Liver (tissue), 9 donors: Measurements from ENCODE around the gene CDC42SE2. TPM values are rescaled to one million over a fixed set of nuclear protein-coding genes. Genes with fewer than 3 reads are reported as not detected.

ENCODE experiments used
- DNase-seq: peaks from one replicate; pipeline ENCODE4 v3.0.0-alpha.2; 2017; ENCODE audit warnings: low spot score
- H3K27ac ChIP-seq, 2 donors: one replicate each; pipeline ENCODE4 v1.7.0; 2013; ENCODE audit warnings: inconsistent platforms in 2 of 2, low read length in 2 of 2, control low read depth in 1 of 2, low read depth in 1 of 2, mild to moderate bottlenecking in 1 of 2
- H3K27me3 ChIP-seq, 4 donors: one replicate each; pipeline versions ENCODE4 v1.6.1 to v1.7.0; 2013; ENCODE audit warnings: low read length in 3 of 4, inconsistent platforms in 1 of 4, mild to moderate bottlenecking in 1 of 4, moderate library complexity in 1 of 4; ENCODE audit not compliant: control insufficient read depth in 4 of 4, insufficient read depth in 4 of 4
- H3K36me3 ChIP-seq, 4 donors: one replicate each; pipeline versions ENCODE4 v1.6.1 to v1.7.0; 2013; ENCODE audit warnings: low read length in 3 of 4, mild to moderate bottlenecking in 3 of 4, low read depth in 1 of 4, moderate library complexity in 1 of 4; ENCODE audit not compliant: control insufficient read depth in 4 of 4, insufficient read depth in 3 of 4
- H3K4me1 ChIP-seq, 4 donors: one replicate each; pipeline versions ENCODE4 v1.6.1 to v1.7.0; 2013; ENCODE audit warnings: low read length in 3 of 4, mild to moderate bottlenecking in 3 of 4, moderate library complexity in 1 of 4; ENCODE audit not compliant: control insufficient read depth in 4 of 4, insufficient read depth in 4 of 4
- H3K4me3 ChIP-seq, 3 donors: one replicate each; pipeline versions ENCODE4 v1.6.1 to v1.7.0; 2013; ENCODE audit warnings: low read length in 3 of 3, control low read depth in 1 of 3, low read depth in 1 of 3, mild to moderate bottlenecking in 1 of 3
- H3K9ac ChIP-seq, 2 donors: one replicate each; pipeline ENCODE4 v1.7.0; 2013; ENCODE audit warnings: low read length in 2 of 2, mild to moderate bottlenecking in 2 of 2, moderate library complexity in 2 of 2, control low read depth in 1 of 2, low read depth in 1 of 2
- H3K9me3 ChIP-seq, 4 donors: one replicate each; pipeline versions ENCODE4 v1.6.1 to v1.7.0; 2013; ENCODE audit warnings: low read length in 3 of 4; ENCODE audit not compliant: control insufficient read depth in 4 of 4
- EGR1 ChIP-seq, 2 donors: IDR thresholded peaks; 2 replicates each; pipeline ENCODE4 v1.6.1; 2016 to 2018; ENCODE audit warnings: antibody characterized with exemption in 2 of 2, low read depth in 2 of 2
- FOXA1 ChIP-seq: IDR thresholded peaks from 2 replicates; pipeline ENCODE4 v1.6.1; 2016; ENCODE audit warnings: antibody characterized with exemption
- FOXA2 ChIP-seq: IDR thresholded peaks from 2 replicates; pipeline ENCODE4 v1.6.1; 2016; ENCODE audit warnings: antibody characterized with exemption
- GABPA ChIP-seq, 2 donors: IDR thresholded peaks in 1 of 2; conservative IDR thresholded peaks in 1 of 2; 2 replicates each; pipeline ENCODE4 v1.6.1; 2016; ENCODE audit warnings: antibody characterized with exemption in 2 of 2, mild to moderate bottlenecking in 1 of 2, moderate library complexity in 1 of 2
- HNF4A ChIP-seq, 2 donors: conservative IDR thresholded peaks; 2 replicates each; pipeline ENCODE4 v1.6.1; 2016; ENCODE audit warnings: antibody characterized with exemption in 2 of 2, mild to moderate bottlenecking in 2 of 2
- HNF4G ChIP-seq: IDR thresholded peaks from 2 replicates; pipeline ENCODE4 v1.6.1; 2016; ENCODE audit warnings: antibody characterized with exemption
- JUND ChIP-seq, 2 donors: IDR thresholded peaks; 2 replicates each; pipeline ENCODE4 v1.6.1; 2016; ENCODE audit warnings: antibody characterized with exemption in 2 of 2
- NR2F2 ChIP-seq: IDR thresholded peaks from 2 replicates; pipeline ENCODE4 v1.6.1; 2016; ENCODE audit warnings: antibody characterized with exemption
- RAD21 ChIP-seq, 2 donors: IDR thresholded peaks; 2 replicates each; pipeline ENCODE4 v1.6.1; 2016; ENCODE audit warnings: antibody characterized with exemption in 2 of 2, mild to moderate bottlenecking in 2 of 2
- RXRA ChIP-seq, 2 donors: IDR thresholded peaks; 2 replicates each; pipeline ENCODE4 v1.6.1; 2017 to 2018; ENCODE audit warnings: antibody characterized with exemption in 2 of 2, mild to moderate bottlenecking in 1 of 2
- SP1 ChIP-seq: IDR thresholded peaks from 2 replicates; pipeline ENCODE4 v1.6.1; 2018; ENCODE audit warnings: antibody characterized with exemption, mild to moderate bottlenecking
- TAF1 ChIP-seq: conservative IDR thresholded peaks from 2 replicates; pipeline ENCODE4 v1.6.1; 2016; ENCODE audit warnings: antibody characterized with exemption, mild to moderate bottlenecking
- WGBS: extraction: QIAGEN DNeasy Blood & Tissue Kit; methylation state at CpG from one replicate; pipeline ENCODE4 v1.1.7; 2013; 5-methylcytosine and 5-hydroxymethylcytosine counted together
- polyA plus RNA-seq, 2 donors: library from polyadenylated mRNA; stranded (reverse) in 1 of 2; unstranded in 1 of 2; fragments of 200-250 nt in 1 of 2; fragments of >200 nt in 1 of 2; fragmentation: Nextera tagmentation in 1 of 2; extraction: Ambion mirVana in 1 of 2; gene quantifications; one replicate each; pipeline versions ENCODE4 v1.2.1 to v1.2.3, GENCODE V29; 2013 to 2015
- total RNA-seq, 2 donors: library from RNA; depleted of rRNA; stranded (reverse); fragments of >200 nt; gene quantifications; one replicate each; pipeline ENCODE4 v1.2.3, GENCODE V29; 2014
- TF ChIP-seq, protein P1 (sequence below): fragments of 150-350 bp; IDR thresholded peaks from 2 replicates; pipeline ENCODE4 v1.5.1; 2017; ENCODE audit warnings: improper control_type of control experiment, low read depth, low read length; ENCODE audit not compliant: missing input control
- TF ChIP-seq, protein P2 (sequence below): IDR thresholded peaks from 2 replicates; pipeline ENCODE4 v1.6.1; 2016; ENCODE audit warnings: antibody characterized with exemption
- TF ChIP-seq, protein P3 (sequence below): IDR thresholded peaks from 2 replicates; pipeline ENCODE4 v1.6.1; 2016; ENCODE audit warnings: antibody characterized with exemption
- TF ChIP-seq, protein P4 (sequence below): IDR thresholded peaks from 2 replicates; pipeline ENCODE4 v1.6.1; 2016; ENCODE audit warnings: antibody characterized with exemption
- TF ChIP-seq, protein P5 (sequence below): IDR thresholded peaks from 2 replicates; pipeline ENCODE4 v1.6.1; 2016; ENCODE audit warnings: antibody characterized with exemption, mild to moderate bottlenecking
- donor health status: healthy.
- donor health status: healthy.
- donor health status: healthy.
- donor health status: healthy.
- donor health status: healthy.

The CDC42SE2 gene
- total and polyA plus RNA-seq, 4 donors, result 7.8 to 31.7 (median 17.0) TPM

DNA sequence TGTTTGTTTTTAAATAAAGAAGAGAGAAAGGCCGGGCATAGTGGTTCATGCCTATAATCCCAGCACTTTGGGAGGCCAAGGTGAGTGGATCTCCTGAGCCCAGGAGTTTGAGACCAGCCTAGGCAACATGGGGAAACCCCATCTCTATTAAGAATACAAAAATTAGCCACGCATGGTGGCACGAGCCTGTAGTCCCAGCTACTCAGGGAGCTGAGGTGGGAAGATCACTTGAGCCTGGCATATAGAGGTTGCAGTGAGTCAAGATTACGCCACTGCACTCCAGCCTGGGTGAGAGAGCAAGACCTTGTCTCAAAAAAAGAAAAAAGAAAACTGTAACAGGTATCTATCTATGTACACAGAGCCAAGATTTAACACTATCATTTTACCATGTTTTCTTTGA is 34.2 kb upstream of the CDC42SE2 start (continued):
- TF ChIP-seq, protein P1, sequence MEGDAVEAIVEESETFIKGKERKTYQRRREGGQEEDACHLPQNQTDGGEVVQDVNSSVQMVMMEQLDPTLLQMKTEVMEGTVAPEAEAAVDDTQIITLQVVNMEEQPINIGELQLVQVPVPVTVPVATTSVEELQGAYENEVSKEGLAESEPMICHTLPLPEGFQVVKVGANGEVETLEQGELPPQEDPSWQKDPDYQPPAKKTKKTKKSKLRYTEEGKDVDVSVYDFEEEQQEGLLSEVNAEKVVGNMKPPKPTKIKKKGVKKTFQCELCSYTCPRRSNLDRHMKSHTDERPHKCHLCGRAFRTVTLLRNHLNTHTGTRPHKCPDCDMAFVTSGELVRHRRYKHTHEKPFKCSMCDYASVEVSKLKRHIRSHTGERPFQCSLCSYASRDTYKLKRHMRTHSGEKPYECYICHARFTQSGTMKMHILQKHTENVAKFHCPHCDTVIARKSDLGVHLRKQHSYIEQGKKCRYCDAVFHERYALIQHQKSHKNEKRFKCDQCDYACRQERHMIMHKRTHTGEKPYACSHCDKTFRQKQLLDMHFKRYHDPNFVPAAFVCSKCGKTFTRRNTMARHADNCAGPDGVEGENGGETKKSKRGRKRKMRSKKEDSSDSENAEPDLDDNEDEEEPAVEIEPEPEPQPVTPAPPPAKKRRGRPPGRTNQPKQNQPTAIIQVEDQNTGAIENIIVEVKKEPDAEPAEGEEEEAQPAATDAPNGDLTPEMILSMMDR, result no peak
- TF ChIP-seq FOXA1, result no peak
- TF ChIP-seq JUND (IDR thresholded peaks at IDR 0.05), result no peak
- TF ChIP-seq, protein P2, sequence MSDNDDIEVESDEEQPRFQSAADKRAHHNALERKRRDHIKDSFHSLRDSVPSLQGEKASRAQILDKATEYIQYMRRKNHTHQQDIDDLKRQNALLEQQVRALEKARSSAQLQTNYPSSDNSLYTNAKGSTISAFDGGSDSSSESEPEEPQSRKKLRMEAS, result no peak
- TF ChIP-seq HNF4G, result no peak

DNA sequence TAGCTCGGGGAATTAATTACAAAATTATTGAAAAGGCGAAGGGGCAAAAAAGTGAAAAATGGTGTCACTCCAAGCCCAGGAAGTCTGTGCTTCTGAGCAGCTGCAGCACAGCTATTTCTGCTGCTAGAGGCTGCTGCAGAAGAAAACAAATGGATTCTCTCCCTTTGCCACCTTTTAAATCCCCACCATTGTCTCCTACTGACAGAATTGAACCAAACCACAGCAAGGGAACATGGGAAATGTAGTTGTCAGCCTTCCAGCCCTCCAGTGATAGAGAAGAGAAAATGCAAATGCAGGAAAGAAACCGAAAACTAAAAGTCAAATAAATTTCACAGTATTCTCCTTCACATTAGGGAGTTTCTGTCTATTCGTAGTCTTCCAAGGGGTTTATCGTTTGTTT is 33.4 kb upstream of the CDC42SE2 start:
- DNase-seq, result no peak
- H3K4me1 ChIP-seq, result no peaks in the 10 kb centered on the region
- H3K27me3 ChIP-seq, result no peaks in the 10 kb centered on the region
- H3K36me3 ChIP-seq, result no peaks in the 10 kb centered on the region
- 85% methylated on average over 5 of the region's 5 CpGs for WGBS
- no peaks in the 10 kb centered on the region for H3K9me3 ChIP-seq
- H3K27ac ChIP-seq, result no peak overlapping the region
- no peak overlapping the region for H3K4me3 ChIP-seq
- TF ChIP-seq HNF4G (no peak), FOXA2 (no peak), FOXA1 (no peak), SP1 (no peak), TAF1 (no peak), RXRA (IDR thresholded peaks at IDR 0.05) (no peak), EGR1 (IDR thresholded peaks at IDR 0.05; ENCODE audit: low read depth in 2 of 2) (no peak), NR2F2 (no peak), GABPA (IDR thresholded peaks at IDR 0.05 in 1 of 2, conservative IDR thresholded peaks at IDR 0.05 in 1 of 2) (no peak), JUND (IDR thresholded peaks at IDR 0.05) (no peak), HNF4A (conservative IDR thresholded peaks at IDR 0.05) (no peak), RAD21 (IDR thresholded peaks at IDR 0.05) (no peak)
- TF ChIP-seq, protein P3, sequence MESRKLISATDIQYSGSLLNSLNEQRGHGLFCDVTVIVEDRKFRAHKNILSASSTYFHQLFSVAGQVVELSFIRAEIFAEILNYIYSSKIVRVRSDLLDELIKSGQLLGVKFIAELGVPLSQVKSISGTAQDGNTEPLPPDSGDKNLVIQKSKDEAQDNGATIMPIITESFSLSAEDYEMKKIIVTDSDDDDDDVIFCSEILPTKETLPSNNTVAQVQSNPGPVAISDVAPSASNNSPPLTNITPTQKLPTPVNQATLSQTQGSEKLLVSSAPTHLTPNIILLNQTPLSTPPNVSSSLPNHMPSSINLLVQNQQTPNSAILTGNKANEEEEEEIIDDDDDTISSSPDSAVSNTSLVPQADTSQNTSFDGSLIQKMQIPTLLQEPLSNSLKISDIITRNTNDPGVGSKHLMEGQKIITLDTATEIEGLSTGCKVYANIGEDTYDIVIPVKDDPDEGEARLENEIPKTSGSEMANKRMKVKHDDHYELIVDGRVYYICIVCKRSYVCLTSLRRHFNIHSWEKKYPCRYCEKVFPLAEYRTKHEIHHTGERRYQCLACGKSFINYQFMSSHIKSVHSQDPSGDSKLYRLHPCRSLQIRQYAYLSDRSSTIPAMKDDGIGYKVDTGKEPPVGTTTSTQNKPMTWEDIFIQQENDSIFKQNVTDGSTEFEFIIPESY, result no peak
- TF ChIP-seq, protein P4, sequence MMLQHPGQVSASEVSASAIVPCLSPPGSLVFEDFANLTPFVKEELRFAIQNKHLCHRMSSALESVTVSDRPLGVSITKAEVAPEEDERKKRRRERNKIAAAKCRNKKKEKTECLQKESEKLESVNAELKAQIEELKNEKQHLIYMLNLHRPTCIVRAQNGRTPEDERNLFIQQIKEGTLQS, result no peak
- TF ChIP-seq, protein P5, sequence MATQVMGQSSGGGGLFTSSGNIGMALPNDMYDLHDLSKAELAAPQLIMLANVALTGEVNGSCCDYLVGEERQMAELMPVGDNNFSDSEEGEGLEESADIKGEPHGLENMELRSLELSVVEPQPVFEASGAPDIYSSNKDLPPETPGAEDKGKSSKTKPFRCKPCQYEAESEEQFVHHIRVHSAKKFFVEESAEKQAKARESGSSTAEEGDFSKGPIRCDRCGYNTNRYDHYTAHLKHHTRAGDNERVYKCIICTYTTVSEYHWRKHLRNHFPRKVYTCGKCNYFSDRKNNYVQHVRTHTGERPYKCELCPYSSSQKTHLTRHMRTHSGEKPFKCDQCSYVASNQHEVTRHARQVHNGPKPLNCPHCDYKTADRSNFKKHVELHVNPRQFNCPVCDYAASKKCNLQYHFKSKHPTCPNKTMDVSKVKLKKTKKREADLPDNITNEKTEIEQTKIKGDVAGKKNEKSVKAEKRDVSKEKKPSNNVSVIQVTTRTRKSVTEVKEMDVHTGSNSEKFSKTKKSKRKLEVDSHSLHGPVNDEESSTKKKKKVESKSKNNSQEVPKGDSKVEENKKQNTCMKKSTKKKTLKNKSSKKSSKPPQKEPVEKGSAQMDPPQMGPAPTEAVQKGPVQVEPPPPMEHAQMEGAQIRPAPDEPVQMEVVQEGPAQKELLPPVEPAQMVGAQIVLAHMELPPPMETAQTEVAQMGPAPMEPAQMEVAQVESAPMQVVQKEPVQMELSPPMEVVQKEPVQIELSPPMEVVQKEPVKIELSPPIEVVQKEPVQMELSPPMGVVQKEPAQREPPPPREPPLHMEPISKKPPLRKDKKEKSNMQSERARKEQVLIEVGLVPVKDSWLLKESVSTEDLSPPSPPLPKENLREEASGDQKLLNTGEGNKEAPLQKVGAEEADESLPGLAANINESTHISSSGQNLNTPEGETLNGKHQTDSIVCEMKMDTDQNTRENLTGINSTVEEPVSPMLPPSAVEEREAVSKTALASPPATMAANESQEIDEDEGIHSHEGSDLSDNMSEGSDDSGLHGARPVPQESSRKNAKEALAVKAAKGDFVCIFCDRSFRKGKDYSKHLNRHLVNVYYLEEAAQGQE, result no peak
- TF ChIP-seq, protein P2, result no peak
- TF ChIP-seq, protein P1, result no peak
- H3K9ac ChIP-seq, result no peak overlapping the region
